ENCODE results near the gene SEC61A1. TPM values are rescaled to one million over a fixed set of nuclear protein-coding genes. Genes with fewer than 3 reads are reported as not detected.

The SEC61A1 gene
- total RNA-seq, 1 donor from 2014 or later, result 205 TPM

DNA sequence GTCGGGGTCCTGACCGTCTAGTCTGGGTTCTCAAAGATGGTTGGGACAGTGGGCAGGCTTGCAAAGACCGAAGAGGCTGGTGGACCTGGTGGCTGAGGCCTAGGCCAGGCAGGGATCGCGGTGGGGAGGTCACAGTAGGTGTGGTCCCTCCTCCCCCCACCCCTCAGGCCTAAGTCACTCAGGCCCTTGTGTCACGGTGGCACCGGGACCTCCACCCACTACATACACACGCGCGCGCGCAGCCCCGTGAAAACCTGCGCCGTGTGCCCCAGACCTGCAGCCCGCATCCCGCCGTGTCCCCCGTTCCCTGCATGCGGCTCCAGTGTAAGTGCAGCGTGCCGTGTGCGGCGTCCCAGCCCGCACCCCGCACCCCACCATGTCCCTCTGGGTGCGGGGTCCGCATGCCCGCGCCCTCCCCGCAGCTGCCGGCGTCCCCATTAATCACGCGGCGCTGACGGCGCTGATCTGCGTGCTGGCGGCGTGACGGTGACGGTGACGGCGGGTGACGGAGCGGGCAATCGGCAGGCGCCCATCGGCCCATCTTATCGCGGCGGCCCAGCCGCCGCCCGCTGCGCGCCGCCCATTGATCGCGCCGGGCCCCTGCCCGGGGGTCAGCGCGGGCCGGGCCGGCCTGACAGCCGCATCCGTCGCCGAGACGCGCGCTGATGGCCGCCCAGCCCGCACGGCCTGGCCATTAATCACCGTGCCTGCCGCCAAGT, 24.4 kb downstream of the SEC61A1 start:
- Mint-ChIP-seq H3K27me3 (ENCODE audit: low read depth) (no peaks in the 10 kb centered on the region), H3K27ac (no peak overlapping the region), H3K4me3 (peak overlapping the region; percentile 77), H3K36me3 (peaks cover 5% of the 10 kb centered on the region), H3K9me3 (no peaks in the 10 kb centered on the region), H3K4me1 (peaks cover 8% of the 10 kb centered on the region)
- no peak for DNase-seq (ENCODE audit: low spot score in 2 of 2, unreplicated experiment in 2 of 2)
- TF ChIP-seq, protein P1, sequence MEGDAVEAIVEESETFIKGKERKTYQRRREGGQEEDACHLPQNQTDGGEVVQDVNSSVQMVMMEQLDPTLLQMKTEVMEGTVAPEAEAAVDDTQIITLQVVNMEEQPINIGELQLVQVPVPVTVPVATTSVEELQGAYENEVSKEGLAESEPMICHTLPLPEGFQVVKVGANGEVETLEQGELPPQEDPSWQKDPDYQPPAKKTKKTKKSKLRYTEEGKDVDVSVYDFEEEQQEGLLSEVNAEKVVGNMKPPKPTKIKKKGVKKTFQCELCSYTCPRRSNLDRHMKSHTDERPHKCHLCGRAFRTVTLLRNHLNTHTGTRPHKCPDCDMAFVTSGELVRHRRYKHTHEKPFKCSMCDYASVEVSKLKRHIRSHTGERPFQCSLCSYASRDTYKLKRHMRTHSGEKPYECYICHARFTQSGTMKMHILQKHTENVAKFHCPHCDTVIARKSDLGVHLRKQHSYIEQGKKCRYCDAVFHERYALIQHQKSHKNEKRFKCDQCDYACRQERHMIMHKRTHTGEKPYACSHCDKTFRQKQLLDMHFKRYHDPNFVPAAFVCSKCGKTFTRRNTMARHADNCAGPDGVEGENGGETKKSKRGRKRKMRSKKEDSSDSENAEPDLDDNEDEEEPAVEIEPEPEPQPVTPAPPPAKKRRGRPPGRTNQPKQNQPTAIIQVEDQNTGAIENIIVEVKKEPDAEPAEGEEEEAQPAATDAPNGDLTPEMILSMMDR (IDR thresholded peaks at IDR 0.05; ENCODE audit: unreplicated experiment), result no peak

GRCh38 chr3:128077202-128077624, 25.0 kb downstream of the SEC61A1 start:
- no peak for DNase-seq (ENCODE audit: low spot score in 2 of 2, unreplicated experiment in 2 of 2)
- H3K4me1 Mint-ChIP-seq, result peaks cover 8% of the 10 kb centered on the region
- no peaks in the 10 kb centered on the region for H3K9me3 Mint-ChIP-seq
- no peaks in the 10 kb centered on the region for H3K27me3 Mint-ChIP-seq (ENCODE audit: low read depth)
- H3K36me3 Mint-ChIP-seq, result peaks cover 5% of the 10 kb centered on the region
- no peak overlapping the region for H3K27ac Mint-ChIP-seq
- H3K4me3 Mint-ChIP-seq, result peak overlapping the region; percentile 47
- TF ChIP-seq, protein P1 (IDR thresholded peaks at IDR 0.05; ENCODE audit: unreplicated experiment), result no peak

DNA sequence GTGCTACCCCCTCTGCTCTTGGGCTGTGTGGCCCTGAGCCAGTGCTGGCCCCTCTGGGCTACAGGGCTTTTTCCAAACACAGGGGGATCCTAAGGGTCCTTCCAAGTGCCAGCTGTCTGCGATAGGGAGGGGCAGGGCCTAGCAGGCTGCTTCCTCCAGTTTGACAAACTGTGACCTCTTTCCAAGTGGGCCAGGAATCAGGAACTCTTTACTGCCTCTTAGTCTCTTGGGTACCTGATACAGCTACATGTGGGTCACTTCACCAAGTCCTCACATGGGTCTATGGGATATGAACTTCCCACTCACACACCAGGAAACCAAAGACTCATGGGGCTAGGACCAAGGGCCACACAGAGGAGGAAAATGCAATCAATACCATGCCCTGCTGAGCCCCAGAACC, 25.4 kb downstream of the SEC61A1 start:
- Mint-ChIP-seq H3K4me3 (peak overlapping the region; percentile 47), H3K4me1 (peaks cover 8% of the 10 kb centered on the region), H3K27ac (no peak overlapping the region), H3K9me3 (no peaks in the 10 kb centered on the region), H3K36me3 (peaks cover 5% of the 10 kb centered on the region), H3K27me3 (ENCODE audit: low read depth) (no peaks in the 10 kb centered on the region)
- no peak for DNase-seq (ENCODE audit: low spot score in 2 of 2, unreplicated experiment in 2 of 2)
- TF ChIP-seq, protein P1 (IDR thresholded peaks at IDR 0.05; ENCODE audit: unreplicated experiment), result no peak

DNA sequence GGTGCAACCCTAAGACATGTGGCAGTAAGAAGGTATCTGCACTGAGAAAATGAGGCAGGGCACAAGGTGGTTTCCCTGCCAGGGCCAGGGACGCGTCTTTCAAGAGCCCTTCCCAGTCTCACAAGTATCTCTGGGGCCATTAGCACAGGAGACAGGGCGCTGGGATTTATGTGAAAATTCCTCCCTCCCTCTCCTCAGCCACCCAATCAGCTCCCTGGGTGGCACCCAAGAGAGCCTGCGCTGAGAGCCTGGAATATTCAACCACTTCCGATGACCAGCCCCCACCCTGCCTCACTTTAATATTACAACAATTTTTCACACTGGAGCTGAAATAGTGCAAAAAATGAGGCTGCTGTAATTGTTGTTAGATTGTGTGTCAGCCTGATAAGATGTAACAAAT, 26.1 kb downstream of the SEC61A1 start:
- TF ChIP-seq, protein P1 (IDR thresholded peaks at IDR 0.05; ENCODE audit: unreplicated experiment), result no peak
- Mint-ChIP-seq H3K27ac (no peak overlapping the region), H3K27me3 (ENCODE audit: low read depth) (no peaks in the 10 kb centered on the region), H3K4me3 (no peak overlapping the region), H3K4me1 (peaks cover 8% of the 10 kb centered on the region), H3K9me3 (no peaks in the 10 kb centered on the region), H3K36me3 (peaks cover 5% of the 10 kb centered on the region)
- DNase-seq (ENCODE audit: low spot score in 2 of 2, unreplicated experiment in 2 of 2), result no peak

GRCh38 chr3:128078875-128079274, 26.6 kb downstream of the SEC61A1 start:
- H3K27me3 Mint-ChIP-seq (ENCODE audit: low read depth), result no peaks in the 10 kb centered on the region
- DNase-seq (ENCODE audit: low spot score in 2 of 2, unreplicated experiment in 2 of 2), result no peak
- H3K36me3 Mint-ChIP-seq, result peaks cover 5% of the 10 kb centered on the region
- H3K27ac Mint-ChIP-seq, result no peak overlapping the region
- TF ChIP-seq, protein P1 (IDR thresholded peaks at IDR 0.05; ENCODE audit: unreplicated experiment), result no peak
- no peak overlapping the region for H3K4me3 Mint-ChIP-seq
- H3K9me3 Mint-ChIP-seq, result no peaks in the 10 kb centered on the region
- peaks cover 8% of the 10 kb centered on the region for H3K4me1 Mint-ChIP-seq
